Lower lobe of right lung (tissue), 2 donors: ENCODE measurements around the gene ANKRD42. TPM values are rescaled to one million over a fixed set of nuclear protein-coding genes. Genes with fewer than 3 reads are reported as not detected.

Experiments
- ATAC-seq, 2 donors: fragments of 200-7000 bp; cut with Tn5 transposase; one replicate each; pipeline ENCODE4 v1.9.1; 2020 to 2022; ENCODE audit warnings: mild to moderate bottlenecking in 2 of 2, moderate library complexity in 2 of 2
- DNase-seq: peaks from one replicate; pipeline ENCODE4 v3.0.0-alpha.2; 2020
- H3K27ac ChIP-seq: fragments of 200-600 bp; one replicate; pipeline ENCODE4 v1.8.0; 2022
- H3K27me3 ChIP-seq: fragments of 200-600 bp; one replicate; pipeline ENCODE4 v1.8.0; 2022; ENCODE audit warnings: low read depth
- H3K36me3 ChIP-seq: fragments of 200-600 bp; one replicate; pipeline ENCODE4 v1.8.0; 2022; ENCODE audit warnings: mild to moderate bottlenecking
- H3K4me1 ChIP-seq: fragments of 200-600 bp; one replicate; pipeline ENCODE4 v1.8.0; 2022
- H3K4me3 ChIP-seq: fragments of 200-600 bp; one replicate; pipeline ENCODE4 v1.8.0; 2022; ENCODE audit warnings: mild to moderate bottlenecking
- H3K9me3 ChIP-seq: fragments of 200-600 bp; one replicate; pipeline ENCODE4 v1.8.0; 2022
- CTCF ChIP-seq: fragments of 200-600 bp; IDR thresholded peaks from one replicate; pipeline ENCODE4 v1.8.0; 2022; ENCODE audit warnings: antibody characterized with exemption, mild to moderate bottlenecking
- intact Hi-C: fragments of 100-400 bp; cut with DNase I; formaldehyde crosslinking; loops from one replicate; pipeline ENCODE4 v1.11.0; 2022
- total RNA-seq: library from RNA; stranded (reverse); fragmentation: NEBNext Ultra II Directional; extraction: Animal tissue kit (Norgen Biotek cat#: 25700); gene quantifications from one replicate; pipeline ENCODE4 v1.2.1, GENCODE V29; 2021
- donor health status: DM: no; HTN: yes; CAD: no; lungs with severe emphysema.

ANKRD42 gene
- total RNA-seq, 1 donor from 2014 or later, result 15.9 TPM

- H3K9me3 ChIP-seq, result no peaks in the 10 kb centered on the region
- no peak for TF ChIP-seq CTCF
- no peak for DNase-seq
- no peak overlapping the region for H3K27ac ChIP-seq
- no peak for ATAC-seq
- intact Hi-C loops, result no loop called here
- no peaks in the 10 kb centered on the region for H3K27me3 ChIP-seq
- H3K4me1 ChIP-seq, result no peaks in the 10 kb centered on the region
- no peaks in the 10 kb centered on the region for H3K36me3 ChIP-seq
- no peak overlapping the region for H3K4me3 ChIP-seq
These were observed 39.7 kb upstream of the ANKRD42 start for GRCh38 chr11:83153764-83154163.

GRCh38 chr11:83156144-83156995 is 37.1 kb upstream of the ANKRD42 start:
- ATAC-seq, result peak; percentile 94 to 97
- H3K27me3 ChIP-seq, result no peaks in the 10 kb centered on the region
- H3K4me3 ChIP-seq, result peak overlapping the region; percentile 74
- peaks cover 5% of the 10 kb centered on the region for H3K36me3 ChIP-seq
- peak; percentile 99 for DNase-seq
- H3K27ac ChIP-seq, result peak overlapping the region; percentile 93
- peaks cover 20% of the 10 kb centered on the region for H3K4me1 ChIP-seq
- no peak for TF ChIP-seq CTCF
- no peaks in the 10 kb centered on the region for H3K9me3 ChIP-seq
- intact Hi-C loops, result no loop called here

- no peak for TF ChIP-seq CTCF
- H3K4me1 ChIP-seq, result peaks cover 27% of the 10 kb centered on the region
- H3K27me3 ChIP-seq, result no peaks in the 10 kb centered on the region
- peak within 1 kb of the TSS; percentile 74 for H3K4me3 ChIP-seq
- intact Hi-C loops, result no loop called here
- peak within 1 kb of the TSS; percentile 99 for H3K27ac ChIP-seq
- DNase-seq (no peak), ATAC-seq (peak; percentile 24 to 48)
- no peaks in the 10 kb centered on the region for H3K9me3 ChIP-seq
- peaks cover 5% of the 10 kb centered on the region for H3K36me3 ChIP-seq
These were observed 36.4 kb upstream of the ANKRD42 start, which contains the start of gene PCF11 for GRCh38 chr11:83156996-83157593. TSS of gene PCF11 (plus strand) at chr11:83157131. CDS start at chr11:83157440, 309 bp downstream.

GRCh38 chr11:83157594-83158356 is 35.7 kb upstream of the ANKRD42 start:
- peaks cover 34% of the 10 kb centered on the region for H3K4me1 ChIP-seq
- ATAC-seq (peak; percentile 40 to 43), DNase-seq (peak; percentile 61)
- no peaks in the 10 kb centered on the region for H3K9me3 ChIP-seq
- peak overlapping the region; percentile 99 for H3K27ac ChIP-seq
- intact Hi-C loops, result no loop called here
- H3K36me3 ChIP-seq, result peaks cover 5% of the 10 kb centered on the region
- peak overlapping the region; percentile 74 for H3K4me3 ChIP-seq
- peak; percentile 8 for TF ChIP-seq CTCF
- no peaks in the 10 kb centered on the region for H3K27me3 ChIP-seq

GRCh38 chr11:83158357-83158786 is 35.1 kb upstream of the ANKRD42 start:
- Histone ChIP-seq H3K36me3 (peaks cover 5% of the 10 kb centered on the region), H3K27ac (peak overlapping the region; percentile 99), H3K4me1 (peaks cover 40% of the 10 kb centered on the region), H3K4me3 (peak overlapping the region; percentile 74), H3K9me3 (no peaks in the 10 kb centered on the region), H3K27me3 (no peaks in the 10 kb centered on the region)
- TF ChIP-seq CTCF, result no peak
- ATAC-seq (no peak), DNase-seq (no peak)
- intact Hi-C loops, result no loop called here
